ENCODE results near the gene WDFY4.

The WDFY4 gene

DNA sequence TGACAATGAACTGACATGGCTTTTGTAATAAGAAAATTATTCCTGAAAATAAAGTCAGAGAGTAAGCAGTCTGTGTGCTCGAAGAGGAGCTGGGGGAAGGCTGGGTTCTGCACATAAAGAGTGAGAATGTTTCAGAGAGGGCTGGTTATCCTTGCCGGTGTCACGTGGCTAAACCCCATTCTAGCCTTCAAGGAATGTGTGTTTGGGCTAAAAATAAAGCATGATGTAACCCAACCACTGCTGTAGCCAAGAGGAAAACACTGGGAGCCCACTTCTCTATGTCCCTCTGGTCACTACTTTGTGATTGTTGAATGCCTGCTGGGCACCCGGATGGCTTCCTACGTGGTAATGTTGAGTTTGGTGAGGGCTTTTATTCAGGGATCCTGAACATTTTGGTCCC, 23.5 kb downstream of the WDFY4 start:
- TF ChIP-seq, protein P1, sequence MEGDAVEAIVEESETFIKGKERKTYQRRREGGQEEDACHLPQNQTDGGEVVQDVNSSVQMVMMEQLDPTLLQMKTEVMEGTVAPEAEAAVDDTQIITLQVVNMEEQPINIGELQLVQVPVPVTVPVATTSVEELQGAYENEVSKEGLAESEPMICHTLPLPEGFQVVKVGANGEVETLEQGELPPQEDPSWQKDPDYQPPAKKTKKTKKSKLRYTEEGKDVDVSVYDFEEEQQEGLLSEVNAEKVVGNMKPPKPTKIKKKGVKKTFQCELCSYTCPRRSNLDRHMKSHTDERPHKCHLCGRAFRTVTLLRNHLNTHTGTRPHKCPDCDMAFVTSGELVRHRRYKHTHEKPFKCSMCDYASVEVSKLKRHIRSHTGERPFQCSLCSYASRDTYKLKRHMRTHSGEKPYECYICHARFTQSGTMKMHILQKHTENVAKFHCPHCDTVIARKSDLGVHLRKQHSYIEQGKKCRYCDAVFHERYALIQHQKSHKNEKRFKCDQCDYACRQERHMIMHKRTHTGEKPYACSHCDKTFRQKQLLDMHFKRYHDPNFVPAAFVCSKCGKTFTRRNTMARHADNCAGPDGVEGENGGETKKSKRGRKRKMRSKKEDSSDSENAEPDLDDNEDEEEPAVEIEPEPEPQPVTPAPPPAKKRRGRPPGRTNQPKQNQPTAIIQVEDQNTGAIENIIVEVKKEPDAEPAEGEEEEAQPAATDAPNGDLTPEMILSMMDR (conservative IDR thresholded peaks at IDR 0.05; ENCODE audit: control insufficient read depth, insufficient read depth, low read depth, low read length): no peak
- no peak overlapping the region for H3K4me3 ChIP-seq (ENCODE audit: control insufficient read depth, low read depth, low read length)
- DNase-seq (ENCODE audit: low read depth): no peak

DNA sequence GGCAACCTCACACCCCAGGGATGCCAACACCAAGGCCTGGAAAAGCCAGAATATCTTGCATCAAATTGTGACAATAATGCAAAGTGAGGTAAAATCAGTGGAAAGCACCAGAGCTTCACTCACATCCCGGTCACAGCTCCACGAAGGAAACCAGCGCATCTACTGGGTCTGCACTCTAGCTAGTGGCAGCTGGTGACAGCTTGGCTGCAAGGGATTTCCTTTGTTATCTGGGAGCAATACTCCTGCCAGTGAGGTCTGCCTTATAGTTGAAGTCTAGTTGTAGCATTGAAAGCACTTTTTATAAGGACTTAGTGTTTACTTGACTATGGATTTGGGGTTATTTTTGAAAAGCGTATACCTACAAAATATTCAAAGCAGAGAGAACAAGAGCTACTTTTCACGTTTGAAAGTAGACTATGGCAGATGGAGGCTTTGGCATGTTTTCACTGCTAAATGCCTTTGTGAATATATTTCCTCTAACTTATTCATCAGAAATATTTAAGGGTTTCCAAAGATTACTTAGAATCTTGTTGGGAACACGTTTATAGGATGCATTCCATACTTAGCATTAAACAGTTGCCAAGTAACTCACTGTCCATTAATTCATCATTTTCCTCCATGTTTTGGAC, 26.1 kb downstream of the WDFY4 start:
- TF ChIP-seq, protein P1 (conservative IDR thresholded peaks at IDR 0.05; ENCODE audit: control insufficient read depth, insufficient read depth, low read depth, low read length): no peak
- H3K4me3 ChIP-seq (ENCODE audit: control insufficient read depth, low read depth, low read length): no peak overlapping the region
- DNase-seq (ENCODE audit: low read depth): no peak

DNA sequence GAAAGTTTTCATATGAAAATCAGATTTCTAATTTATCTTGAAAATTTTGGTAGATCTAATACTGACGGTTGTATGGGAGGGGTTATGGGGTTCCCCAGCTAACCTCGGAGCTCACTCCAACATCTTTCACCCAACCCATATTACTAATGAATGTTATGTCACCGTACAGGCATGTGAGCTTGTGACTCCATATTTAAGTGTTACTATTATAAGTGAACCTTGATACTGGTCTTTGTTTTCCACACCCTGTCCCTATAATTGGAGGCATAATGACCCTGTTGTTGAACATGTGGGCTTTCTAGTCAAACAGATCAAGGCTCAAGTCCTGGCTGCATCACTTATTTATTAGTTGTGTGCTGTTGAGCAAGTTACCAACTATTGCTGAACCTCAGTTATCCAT, 27.2 kb downstream of the WDFY4 start:
- TF ChIP-seq, protein P1 (conservative IDR thresholded peaks at IDR 0.05; ENCODE audit: control insufficient read depth, insufficient read depth, low read depth, low read length): no peak
- H3K4me3 ChIP-seq (ENCODE audit: control insufficient read depth, low read depth, low read length): no peak overlapping the region
- no peak for DNase-seq (ENCODE audit: low read depth)

DNA sequence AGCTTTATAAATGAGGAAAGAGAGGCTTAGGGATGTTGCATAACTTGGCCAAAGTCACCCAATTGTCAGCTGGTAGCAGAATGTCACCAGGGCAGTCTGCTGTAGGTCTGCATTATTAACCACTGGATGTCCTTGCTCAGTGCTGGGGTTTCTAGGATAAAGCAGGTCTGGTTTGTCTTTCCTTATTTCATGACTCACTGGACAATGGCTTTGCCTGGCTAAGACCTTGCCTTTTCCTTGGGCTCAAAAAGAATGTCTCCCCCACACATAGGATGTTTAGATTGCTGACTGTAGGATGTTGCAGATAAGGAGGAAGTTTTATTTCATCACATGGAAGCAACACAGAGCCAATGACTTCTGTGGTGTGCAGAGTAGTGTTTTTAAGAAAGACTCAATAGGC, 29.4 kb downstream of the WDFY4 start:
- no peak overlapping the region for H3K4me3 ChIP-seq (ENCODE audit: control insufficient read depth, low read depth, low read length)
- no peak for DNase-seq (ENCODE audit: low read depth)
- TF ChIP-seq, protein P1 (conservative IDR thresholded peaks at IDR 0.05; ENCODE audit: control insufficient read depth, insufficient read depth, low read depth, low read length): no peak

DNA sequence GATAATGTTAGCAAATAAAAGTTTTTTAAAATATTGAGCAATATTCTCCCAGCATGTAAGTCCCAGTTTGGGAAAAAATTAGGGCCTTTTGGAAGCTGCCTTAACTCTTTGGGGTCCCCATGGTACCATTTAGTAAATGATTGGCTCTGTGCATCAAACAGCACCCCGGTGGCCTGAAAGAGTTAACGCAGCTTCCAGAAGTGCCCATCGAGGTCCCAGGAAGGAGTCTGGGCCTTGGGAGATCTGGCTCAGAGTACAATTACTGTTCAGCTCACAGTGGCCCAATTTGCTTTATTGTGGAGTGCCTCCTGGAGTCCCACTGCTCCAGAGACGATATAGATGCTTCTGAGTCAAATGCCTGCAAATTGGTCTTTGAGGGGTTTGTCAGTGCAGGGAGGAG, 31.7 kb downstream of the WDFY4 start:
- TF ChIP-seq, protein P1 (conservative IDR thresholded peaks at IDR 0.05; ENCODE audit: control insufficient read depth, insufficient read depth, low read depth, low read length): no peak
- no peak for DNase-seq (ENCODE audit: low read depth)
- H3K4me3 ChIP-seq (ENCODE audit: control insufficient read depth, low read depth, low read length): no peak overlapping the region

DNA sequence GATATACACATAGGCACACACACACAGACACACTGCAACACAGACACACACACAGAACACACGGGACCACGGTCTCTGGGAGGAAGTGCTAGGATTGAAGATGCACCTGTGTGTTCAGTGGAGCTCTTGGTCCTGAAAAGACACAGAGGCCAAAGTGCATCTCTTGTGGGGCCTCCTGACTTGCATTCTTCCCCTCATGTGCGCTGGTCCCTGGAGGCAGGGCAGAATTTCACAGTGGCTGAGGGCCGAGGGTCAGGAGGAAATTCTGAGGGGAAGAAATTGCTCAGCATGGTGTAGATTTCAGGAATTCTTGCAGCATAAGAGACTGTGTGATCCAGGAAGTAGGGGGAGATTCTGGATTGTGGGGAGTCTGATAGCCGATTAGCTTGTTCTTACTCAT, 35.9 kb downstream of the WDFY4 start:
- no peak overlapping the region for H3K4me3 ChIP-seq (ENCODE audit: control insufficient read depth, low read depth, low read length)
- no peak for DNase-seq (ENCODE audit: low read depth)
- TF ChIP-seq, protein P1 (conservative IDR thresholded peaks at IDR 0.05; ENCODE audit: control insufficient read depth, insufficient read depth, low read depth, low read length): no peak

Measured in fibroblast of mammary gland (primary cell).